Left cardiac atrium (tissue), 2 donors: Measurements from ENCODE around the gene SMARCD2. TPM values are rescaled to one million over a fixed set of nuclear protein-coding genes. Genes with fewer than 3 reads are reported as not detected.

Experiments used
- total RNA-seq, 2 donors: library from RNA; stranded (reverse); fragmentation: NEBNext Ultra II Directional; extraction: Animal tissue kit (Norgen Biotek cat#: 25700); gene quantifications; one replicate each; pipeline ENCODE4 v1.2.1, GENCODE V29; 2021
- donor health status: DM: no; HTN: yes; CAD: no; lungs with severe emphysema.
- donor health status: DM: yes; HTN: yes; CAD: no.

The SMARCD2 gene
- total RNA-seq, 2 donors from 2014 or later, result 33.9 to 37.1 TPM

Other genes starting within 250 kb of the SMARCD2 start
- gene TACO1, start 241.8 kb downstream of the SMARCD2 start, total RNA-seq, result 10 to 100 TPM; 32.4 to 33.6 TPM
- gene MAP3K3, start 220.3 kb downstream of the SMARCD2 start, total RNA-seq, result 10 to 100 TPM; 38.2 to 45.3 TPM
- gene LIMD2, start 142.6 kb downstream of the SMARCD2 start, total RNA-seq, result 1 to 10 TPM; 6.6 to 9.6 TPM
- gene STRADA, start 100.9 kb downstream of the SMARCD2 start, total RNA-seq, result 10 to 100 TPM; 21.2 to 23.7 TPM
- gene CCDC47, start 69.1 kb downstream of the SMARCD2 start, total RNA-seq, result 100 to 1,000 TPM in 1 of 2 donors, 10 to 100 TPM in 1; 88.9 to 139 TPM
- 10 to 100 TPM; 45.2 to 74.2 TPM for gene DDX42, start 68.5 kb downstream of the SMARCD2 start, total RNA-seq
- 100 to 1,000 TPM; 122 to 143 TPM for gene PSMC5, start 15.3 kb downstream of the SMARCD2 start, total RNA-seq
- 10 to 100 TPM; 33.1 to 38.1 TPM for gene FTSJ3, start 15.0 kb downstream of the SMARCD2 start, total RNA-seq
- gene CSH2, start 31.0 kb upstream of the SMARCD2 start, total RNA-seq, result not detected
- not detected for gene GH2, start 39.3 kb upstream of the SMARCD2 start, total RNA-seq
- gene CSH1, start 53.9 kb upstream of the SMARCD2 start, total RNA-seq, result not detected
- not detected for gene CSHL1, start 68.6 kb upstream of the SMARCD2 start, total RNA-seq
- gene GH1, start 76.2 kb upstream of the SMARCD2 start, total RNA-seq, result not detected
- gene CD79B, start 89.6 kb upstream of the SMARCD2 start, total RNA-seq, result 1 to 10 TPM; 4.8 to 7.5 TPM
- gene SCN4A, start 130.2 kb upstream of the SMARCD2 start, total RNA-seq, result 1 to 10 TPM in 1 of 2 donors, under 1 TPM in 1; 0.41 to 1.0 TPM
- under 1 TPM; 0.24 to 0.35 TPM for gene PRR29, start 155.7 kb upstream of the SMARCD2 start, total RNA-seq
- gene ICAM2, start 177.9 kb upstream of the SMARCD2 start, total RNA-seq, result 10 to 100 TPM; 33.0 to 67.4 TPM